ENCODE data around the gene IL18R1. TPM values are rescaled to one million over a fixed set of nuclear protein-coding genes. Genes with fewer than 3 reads are reported as not detected.

Gene IL18R1, protein sequence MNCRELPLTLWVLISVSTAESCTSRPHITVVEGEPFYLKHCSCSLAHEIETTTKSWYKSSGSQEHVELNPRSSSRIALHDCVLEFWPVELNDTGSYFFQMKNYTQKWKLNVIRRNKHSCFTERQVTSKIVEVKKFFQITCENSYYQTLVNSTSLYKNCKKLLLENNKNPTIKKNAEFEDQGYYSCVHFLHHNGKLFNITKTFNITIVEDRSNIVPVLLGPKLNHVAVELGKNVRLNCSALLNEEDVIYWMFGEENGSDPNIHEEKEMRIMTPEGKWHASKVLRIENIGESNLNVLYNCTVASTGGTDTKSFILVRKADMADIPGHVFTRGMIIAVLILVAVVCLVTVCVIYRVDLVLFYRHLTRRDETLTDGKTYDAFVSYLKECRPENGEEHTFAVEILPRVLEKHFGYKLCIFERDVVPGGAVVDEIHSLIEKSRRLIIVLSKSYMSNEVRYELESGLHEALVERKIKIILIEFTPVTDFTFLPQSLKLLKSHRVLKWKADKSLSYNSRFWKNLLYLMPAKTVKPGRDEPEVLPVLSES
- 2.5 and 3.7 TPM in 2 replicates for total RNA-seq

DNA sequence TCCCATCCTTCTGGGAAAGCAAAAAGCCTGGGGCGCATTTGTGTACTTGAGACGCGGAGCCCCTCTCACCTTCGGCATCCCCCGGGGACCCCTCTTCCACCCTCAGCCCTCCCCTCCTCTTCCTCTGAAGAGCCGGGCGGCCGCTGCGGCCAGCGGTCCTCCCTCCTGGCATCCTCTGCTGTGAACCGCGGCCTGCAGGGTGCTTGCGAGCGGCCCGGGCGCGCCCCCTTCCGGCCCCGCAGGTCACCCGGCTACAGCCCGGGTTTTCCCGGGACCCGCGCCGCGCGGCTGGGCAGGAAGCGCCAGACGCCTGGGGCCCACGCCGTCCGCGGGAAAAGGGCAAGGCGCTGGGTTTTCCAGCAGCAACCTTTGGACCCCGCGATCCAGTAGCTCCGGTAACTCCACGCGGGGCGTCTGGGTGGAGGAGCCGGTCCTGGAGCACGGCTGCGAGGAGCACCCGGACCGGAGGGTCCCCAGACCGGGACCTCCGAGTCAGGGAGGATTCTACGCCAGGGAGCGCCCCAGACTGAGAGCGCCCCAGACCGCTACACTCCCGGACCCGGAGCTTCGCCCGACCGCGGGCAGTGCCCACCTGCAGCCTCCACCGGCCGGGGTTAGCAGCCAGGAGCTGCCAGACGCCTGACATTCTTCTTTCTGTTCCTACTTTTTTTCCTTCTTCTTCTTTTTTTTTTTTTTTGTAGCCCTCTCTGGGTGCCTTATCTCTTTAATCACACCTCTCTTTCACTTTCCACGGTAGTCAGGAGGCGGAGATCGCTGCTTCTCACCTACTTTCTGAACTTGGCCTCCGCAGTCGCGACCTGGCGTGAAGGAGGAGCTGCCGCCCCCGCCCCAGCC lies at the start of gene IL18R1:
Gene IL18R1 (plus strand): TSS at position 271 of the 855 bp plus-strand sequence. CDS start 6,865 bp downstream, outside the sequence.

DNA sequence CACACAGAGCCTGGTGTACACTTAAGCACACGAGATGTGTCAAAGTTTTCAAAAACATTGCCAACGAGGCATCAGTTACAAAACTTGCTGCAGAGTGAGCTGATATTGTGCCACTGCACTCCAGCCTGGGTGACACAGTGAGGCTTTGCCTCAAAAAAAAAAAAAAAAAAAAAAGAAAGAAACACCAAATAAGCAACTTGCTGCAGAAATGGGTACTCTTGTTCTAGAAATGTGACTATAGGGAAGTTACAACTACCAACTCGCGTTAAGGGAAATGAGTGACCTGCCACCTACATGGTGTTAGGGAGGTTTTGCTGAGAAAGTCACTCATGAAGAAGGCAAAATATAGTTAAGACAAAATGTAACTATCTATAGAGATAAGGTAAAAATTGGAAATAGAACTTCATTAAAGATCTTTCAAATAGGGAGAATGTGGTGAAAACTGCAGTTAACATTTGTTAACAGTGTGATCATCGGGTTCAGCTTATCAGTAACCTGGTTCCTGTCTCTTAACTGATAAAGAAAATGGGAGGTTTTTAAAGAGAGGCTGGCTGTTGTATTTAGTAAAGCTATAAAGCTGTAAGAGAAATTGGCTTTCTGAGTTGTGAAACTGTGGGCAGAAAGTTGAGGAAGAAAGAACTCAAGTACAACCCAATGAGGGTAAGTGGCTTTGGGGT lies 44.5 kb upstream of the IL18R1 start, which contains the start of gene IL1RL1:
Gene IL1RL1 (plus strand): TSS at position 600 of the 677 bp plus-strand sequence. CDS start 26,702 bp downstream, outside the sequence.

DNA sequence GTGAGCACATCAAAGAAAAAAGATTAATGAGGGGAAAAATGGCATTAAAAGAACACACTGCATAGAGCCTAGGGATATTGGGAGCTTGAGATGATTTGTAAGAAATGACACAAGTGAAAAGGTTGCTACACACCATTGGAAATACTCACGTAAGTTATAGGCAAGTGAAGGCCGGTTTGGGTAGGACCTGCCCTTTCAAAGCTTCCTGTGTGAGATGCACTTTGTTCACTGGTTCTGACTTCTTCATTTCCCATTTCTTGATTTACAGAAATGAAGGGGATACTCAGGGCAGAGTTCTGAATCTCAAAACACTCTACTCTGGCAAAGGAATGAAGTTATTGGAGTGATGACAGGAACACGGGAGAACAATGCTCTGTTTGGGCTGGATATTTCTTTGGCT lies 67.3 kb downstream of the IL18R1 start, which contains the start of gene IL18RAP:
Gene IL18RAP (plus strand): TSS at position 251 of the 400 bp plus-strand sequence. CDS start 118 bp downstream, at position 369.

Other genes starting within 250 kb of the IL18R1 start
- 2.4 and 23.2 TPM in 2 replicates for gene IL1R1, start 213.1 kb upstream of the IL18R1 start, total RNA-seq
- gene IL1RL2, start 168.8 kb upstream of the IL18R1 start, total RNA-seq: 0.56 TPM in 1 of 2 replicates, not detected in the other
- 18.4 and 89.9 TPM in 2 replicates for gene IL1RL1, start 44.2 kb upstream of the IL18R1 start, total RNA-seq
- gene IL18RAP, start 67.4 kb downstream of the IL18R1 start, total RNA-seq: not detected in 2 replicates
- gene SLC9A4, start 117.4 kb downstream of the IL18R1 start, total RNA-seq: not detected in 2 replicates

Measured in endothelial cell of coronary artery (primary cell).